CD4-positive, alpha-beta T cell (primary cell): ENCODE results near the gene LPO. TPM values are rescaled to one million over a fixed set of nuclear protein-coding genes. Genes with fewer than 3 reads are reported as not detected.

Source experiments
- ATAC-seq: fragments of 200-7000 bp; cut with Tn5 transposase; one replicate; pipeline ENCODE4 v1.10.0; 2022; ENCODE audit warnings: mild to moderate bottlenecking; ENCODE audit not compliant: poor library complexity
- CTCF ChIA-PET: fragments of 350-600 bp; sonication (Branson Sonifier 250); formaldehyde crosslinking; loops from one replicate; lab custom pipeline; 2021; ENCODE audit warnings: antibody characterized with exemption, inconsistent platforms; lab: Charles Lee
- POLR2A ChIA-PET: fragments of 350-600 bp; sonication (Branson Sonifier 250); formaldehyde crosslinking; loops from one replicate; lab custom pipeline; 2021; ENCODE audit warnings: antibody characterized with exemption, inconsistent platforms; lab: Charles Lee
- DNase-seq, 14 experiments: peaks; one replicate each; pipeline ENCODE4 v3.0.0-alpha.2; 2013 to 2020; ENCODE audit warnings: mixed read lengths in 2 of 14
- H3K27ac ChIP-seq, 2 donors: one replicate each; pipeline versions ENCODE4 v1.5.1 to v1.7.0; 2013; ENCODE audit warnings: low read length in 2 of 2, low read depth in 1 of 2, mild to moderate bottlenecking in 1 of 2
- H3K27me3 ChIP-seq, 2 experiments: 1 replicate in 1 of 2; 2 replicates in 1 of 2; pipeline versions ENCODE4 v1.6.1 to v1.7.0; 2013; ENCODE audit warnings: low read length in 2 of 2, control low read depth in 1 of 2, mild to moderate bottlenecking in 1 of 2, moderate library complexity in 1 of 2; ENCODE audit not compliant: insufficient read depth in 2 of 2, control insufficient read depth in 1 of 2
- H3K36me3 ChIP-seq: one replicate; pipeline ENCODE4 v1.6.1; 2013; ENCODE audit warnings: low read length, control low read depth; ENCODE audit not compliant: insufficient read depth
- H3K4me1 ChIP-seq: one replicate; pipeline ENCODE4 v1.6.1; 2013; ENCODE audit warnings: low read length, control low read depth; ENCODE audit not compliant: insufficient read depth
- H3K4me3 ChIP-seq: one replicate; pipeline ENCODE4 v1.5.1; 2013; ENCODE audit warnings: mild to moderate bottlenecking, low read length, moderate library complexity
- H3K9me3 ChIP-seq, 2 experiments: 1 replicate in 1 of 2; 2 replicates in 1 of 2; pipeline versions ENCODE4 v1.6.1 to v1.7.0; 2013; ENCODE audit warnings: low read length in 2 of 2, mild to moderate bottlenecking in 2 of 2, control low read depth in 1 of 2, moderate library complexity in 1 of 2; ENCODE audit not compliant: control insufficient read depth in 1 of 2, insufficient read depth in 1 of 2
- H3K27ac Mint-ChIP-seq: one replicate; pipeline ENCODE4 v1.8.0; 2020; ENCODE audit warnings: mixed read lengths
- H3K27me3 Mint-ChIP-seq: one replicate; pipeline ENCODE4 v1.8.0; 2021; ENCODE audit warnings: mixed read lengths
- H3K36me3 Mint-ChIP-seq: one replicate; pipeline ENCODE4 v1.8.0; 2021; ENCODE audit warnings: low read depth, mixed read lengths
- H3K4me1 Mint-ChIP-seq: one replicate; pipeline ENCODE4 v1.8.0; 2021; ENCODE audit warnings: low read depth, mixed read lengths
- H3K4me3 Mint-ChIP-seq: one replicate; pipeline ENCODE4 v1.8.0; 2020; ENCODE audit warnings: mild to moderate bottlenecking, mixed read lengths
- H3K9me3 Mint-ChIP-seq: one replicate; pipeline ENCODE4 v1.8.0; 2020; ENCODE audit warnings: mixed read lengths
- CTCF ChIP-seq: fragments of 200-600 bp; IDR thresholded peaks from one replicate; pipeline ENCODE4 v1.8.0; 2022; ENCODE audit warnings: antibody characterized with exemption, mild to moderate bottlenecking
- intact Hi-C, 2 experiments: fragments of 100-400 bp; cut with DNase I in 1 of 2; cut with micrococcal nuclease in 1 of 2; formaldehyde crosslinking; loops; one replicate each; pipeline versions ENCODE4 v1.15.1 to v1.9.0; 2023 to 2025; cut with DNase I, micrococcal nuclease
- total RNA-seq, 174 experiments: library from RNA in 2 of 174; stranded (reverse) in 2 of 174; gene quantifications; one replicate each; pipeline ENCODE4 v1.2.3 and lab custom pipeline; 2021 to 2026

LPO gene
- total RNA-seq, 2 experiments from 2014 or later, result not detected

GRCh38 chr17:58279016-58279711 is 40.8 kb downstream of the LPO start:
- CTCF ChIA-PET, result no interaction called here
- intact Hi-C loops, result no loop called here
- Histone ChIP-seq H3K27me3 (no peaks in the 10 kb centered on the region), H3K27ac (no peak overlapping the region), H3K4me3 (no peak overlapping the region), H3K36me3 (no peaks in the 10 kb centered on the region), H3K4me1 (peaks cover 6% of the 10 kb centered on the region), H3K9me3 (no peaks in the 10 kb centered on the region)
- Mint-ChIP-seq H3K4me3 (no peak overlapping the region), H3K9me3 (no peaks in the 10 kb centered on the region), H3K4me1 (peaks cover 4% of the 10 kb centered on the region), H3K36me3 (no peaks in the 10 kb centered on the region), H3K27ac (no peak overlapping the region), H3K27me3 (peaks cover 39% of the 10 kb centered on the region)
- POLR2A ChIA-PET, result no interaction called here
- ATAC-seq (no peak), DNase-seq (peak in 3 of 14 experiments; percentile 8 to 58 (median 48))
- TF ChIP-seq CTCF, result no peak

- no peak for DNase-seq
- TF ChIP-seq CTCF, result no peak
- Histone ChIP-seq H3K4me1 (peaks cover 6% of the 10 kb centered on the region), H3K4me3 (no peak overlapping the region), H3K9me3 (no peaks in the 10 kb centered on the region), H3K36me3 (no peaks in the 10 kb centered on the region), H3K27me3 (peaks cover 0 to 2% of the 10 kb centered on the region in 2 experiments), H3K27ac (no peak overlapping the region)
- Mint-ChIP-seq H3K4me3 (no peak overlapping the region), H3K36me3 (no peaks in the 10 kb centered on the region), H3K9me3 (no peaks in the 10 kb centered on the region), H3K27ac (no peak overlapping the region), H3K4me1 (peaks cover 4% of the 10 kb centered on the region), H3K27me3 (peaks cover 40% of the 10 kb centered on the region)
- POLR2A ChIA-PET, result no interaction called here
- CTCF ChIA-PET, result no interaction called here
- ATAC-seq, result no peak
- intact Hi-C loops, result no loop called here
Measured at GRCh38 chr17:58279736-58280479, 41.5 kb downstream of the LPO start.

- H3K27ac ChIP-seq, result no peak within 1 kb of the TSS
- H3K36me3 ChIP-seq, result no peaks in the 10 kb centered on the region
- H3K27ac Mint-ChIP-seq, result no peak within 1 kb of the TSS
- H3K27me3 ChIP-seq, result peaks cover 0 to 2% of the 10 kb centered on the region in 2 experiments
- peaks cover 44% of the 10 kb centered on the region for H3K27me3 Mint-ChIP-seq
- no peak for ATAC-seq
- DNase-seq, result no peak
- H3K4me1 Mint-ChIP-seq, result peaks cover 4% of the 10 kb centered on the region
- H3K4me3 ChIP-seq, result no peak within 1 kb of the TSS
- no peak within 1 kb of the TSS for H3K4me3 Mint-ChIP-seq
- H3K9me3 Mint-ChIP-seq, result no peaks in the 10 kb centered on the region
- no peaks in the 10 kb centered on the region for H3K9me3 ChIP-seq
- ChIA-PET POLR2A (no interaction called here), CTCF (no interaction called here)
- H3K36me3 Mint-ChIP-seq, result no peaks in the 10 kb centered on the region
- intact Hi-C loops, result no loop called here
- TF ChIP-seq CTCF, result no peak
- H3K4me1 ChIP-seq, result peaks cover 6% of the 10 kb centered on the region
Measured at GRCh38 chr17:58280480-58281217, 42.3 kb downstream of the LPO start, which contains the start of gene MPO. Gene MPO (minus strand): TSS chr17:58280935. CDS start chr17:58280758, 177 bp downstream.
